ENCODE data around the gene SLX4IP. TPM values are rescaled to one million over a fixed set of nuclear protein-coding genes. Genes with fewer than 3 reads are reported as not detected.
"Not testable (repeated sequence)": the region's sequence is repeated elsewhere in the genome, so short reads cannot be mapped to it uniquely, and the experiment has no call there.

SLX4IP gene
- total and polyA plus RNA-seq, 4 donors = 1.2 to 9.5 (median 4.3) TPM

DNA sequence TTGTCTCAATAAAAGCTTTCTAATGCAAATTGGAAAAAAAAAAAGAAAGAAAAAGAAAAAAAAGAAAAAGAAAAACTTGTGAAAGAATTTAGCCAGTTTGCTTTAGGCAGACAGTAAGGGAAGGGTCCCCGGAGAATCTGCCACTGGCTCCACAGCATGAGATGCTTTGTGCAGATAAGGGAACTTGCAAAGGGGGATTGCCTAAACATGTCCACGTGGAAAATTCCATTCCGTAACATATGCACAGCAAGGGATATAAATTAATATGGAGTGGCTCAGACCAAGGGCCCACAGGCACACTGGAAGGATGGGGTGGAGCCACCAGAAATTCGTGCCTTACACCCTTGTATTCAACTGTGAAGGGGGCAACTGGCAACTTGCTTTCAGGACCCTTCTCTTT is 46.5 kb upstream of the SLX4IP start:
- WGBS, 2 donors = 78 to 86% methylated on average over 4 of the region's 4 CpGs
- Histone ChIP-seq H3K9ac (ENCODE audit: insufficient read depth in 1 of 2, low read length in 2 of 2) (no peak overlapping the region), H3K9me3 (ENCODE audit: control insufficient read depth in 4 of 4, insufficient read depth in 3 of 4, low read length in 3 of 4) (peaks cover 0 to 3% (median under 1%) of the 10 kb centered on the region in 4 donors), H3K4me1 (ENCODE audit: control insufficient read depth in 5 of 5, insufficient read depth in 5 of 5, low read length in 5 of 5) (peaks cover 0 to 11% (median 0%) of the 10 kb centered on the region in 5 donors), H3K27me3 (ENCODE audit: control insufficient read depth in 3 of 3, insufficient read depth in 3 of 3, low read length in 2 of 3) (no peaks in the 10 kb centered on the region), H3K27ac (ENCODE audit: low read depth in 1 of 2, low read length in 1 of 2) (no peak overlapping the region), H3K4me3 (no peak overlapping the region), H3K36me3 (ENCODE audit: control insufficient read depth in 4 of 4, insufficient read depth in 4 of 4, low read length in 4 of 4) (no peaks in the 10 kb centered on the region)
- DNase-seq (no peak), ATAC-seq (ENCODE audit: insufficient read depth, low FRiP score) (no peak)
- no peak for TF ChIP-seq CTCF (IDR thresholded peaks at IDR 0.05; ENCODE audit: control extremely low read depth, extremely low read depth)

- no peak overlapping the region for H3K4me3 ChIP-seq
- H3K9ac ChIP-seq (ENCODE audit: insufficient read depth in 1 of 2, low read length in 2 of 2) = no peak overlapping the region
- peaks cover 0 to 10% (median 0%) of the 10 kb centered on the region in 5 donors for H3K4me1 ChIP-seq (ENCODE audit: control insufficient read depth in 5 of 5, insufficient read depth in 5 of 5, low read length in 5 of 5)
- H3K27me3 ChIP-seq (ENCODE audit: control insufficient read depth in 3 of 3, insufficient read depth in 3 of 3, low read length in 2 of 3) = no peaks in the 10 kb centered on the region
- no peak overlapping the region for H3K27ac ChIP-seq (ENCODE audit: low read depth in 1 of 2, low read length in 1 of 2)
- 82 to 92% methylated on average over 2 of the region's 2 CpGs for WGBS, 2 donors
- ATAC-seq (ENCODE audit: insufficient read depth, low FRiP score) = no peak
- TF ChIP-seq CTCF (IDR thresholded peaks at IDR 0.05; ENCODE audit: control extremely low read depth, extremely low read depth) = no peak
- no peaks in the 10 kb centered on the region for H3K36me3 ChIP-seq (ENCODE audit: control insufficient read depth in 4 of 4, insufficient read depth in 4 of 4, low read length in 4 of 4)
- DNase-seq = no peak
- peaks cover 0 to 3% (median under 1%) of the 10 kb centered on the region in 4 donors for H3K9me3 ChIP-seq (ENCODE audit: control insufficient read depth in 4 of 4, insufficient read depth in 3 of 4, low read length in 3 of 4)
Observed at GRCh38 chr20:10390709-10391108, 44.4 kb upstream of the SLX4IP start.

DNA sequence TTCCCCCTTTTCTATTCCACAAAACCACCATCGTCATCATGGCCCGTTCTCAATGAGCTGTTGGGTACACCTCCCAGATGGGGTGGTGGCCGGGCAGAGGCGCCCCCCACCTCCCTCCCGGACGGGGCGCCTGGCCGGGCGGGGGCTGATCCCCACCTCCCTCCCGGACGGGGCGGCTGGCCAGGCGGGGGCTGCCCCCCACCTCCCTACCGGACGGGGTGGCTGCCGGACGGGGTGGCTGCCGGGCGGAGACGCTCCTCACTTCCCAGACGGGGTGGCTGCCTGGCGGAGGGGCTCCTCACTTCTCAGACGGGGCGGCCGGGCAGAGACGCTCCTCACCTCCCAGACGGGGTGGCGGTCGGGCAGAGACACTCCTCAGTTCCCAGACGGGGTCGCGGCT is 40.4 kb upstream of the SLX4IP start:
- H3K36me3 ChIP-seq (ENCODE audit: control insufficient read depth in 4 of 4, insufficient read depth in 4 of 4, low read length in 4 of 4); H3K9ac ChIP-seq (ENCODE audit: insufficient read depth in 1 of 2, low read length in 2 of 2); H3K9me3 ChIP-seq (ENCODE audit: control insufficient read depth in 4 of 4, insufficient read depth in 3 of 4, low read length in 3 of 4); ATAC-seq (ENCODE audit: insufficient read depth, low FRiP score); H3K27me3 ChIP-seq (ENCODE audit: control insufficient read depth in 3 of 3, insufficient read depth in 3 of 3, low read length in 2 of 3); H3K4me1 ChIP-seq (ENCODE audit: control insufficient read depth in 5 of 5, insufficient read depth in 5 of 5, low read length in 5 of 5); H3K4me3 ChIP-seq; H3K27ac ChIP-seq (ENCODE audit: low read depth in 1 of 2, low read length in 1 of 2); DNase-seq: not testable (repeated sequence)
- 97 to 99% methylated on average over 17 to 29 of the region's 32 CpGs for WGBS, 2 donors

- H3K27me3 ChIP-seq (ENCODE audit: control insufficient read depth in 3 of 3, insufficient read depth in 3 of 3, low read length in 2 of 3) = no peaks in the 10 kb centered on the region
- no peaks in the 10 kb centered on the region for H3K9me3 ChIP-seq (ENCODE audit: control insufficient read depth in 4 of 4, insufficient read depth in 3 of 4, low read length in 3 of 4)
- H3K27ac ChIP-seq (ENCODE audit: low read depth in 1 of 2, low read length in 1 of 2) = no peak overlapping the region
- no peak for DNase-seq
- H3K36me3 ChIP-seq (ENCODE audit: control insufficient read depth in 4 of 4, insufficient read depth in 4 of 4, low read length in 4 of 4) = no peaks in the 10 kb centered on the region
- no peaks in the 10 kb centered on the region for H3K4me1 ChIP-seq (ENCODE audit: control insufficient read depth in 5 of 5, insufficient read depth in 5 of 5, low read length in 5 of 5)
- no peak overlapping the region for H3K9ac ChIP-seq (ENCODE audit: insufficient read depth in 1 of 2, low read length in 2 of 2)
- no peak overlapping the region for H3K4me3 ChIP-seq
- 76 to 84% methylated on average over 3 of the region's 3 CpGs for WGBS, 2 donors
- TF ChIP-seq CTCF (IDR thresholded peaks at IDR 0.05; ENCODE audit: control extremely low read depth, extremely low read depth) = no peak
- no peak for ATAC-seq (ENCODE audit: insufficient read depth, low FRiP score)
Observed at GRCh38 chr20:10398834-10399369, 36.2 kb upstream of the SLX4IP start.
